ENCODE data around the gene MOGAT2.
"Not testable (repeated sequence)": the region's sequence is repeated elsewhere in the genome, so short reads cannot be mapped to it uniquely, and the experiment has no call there.

Gene MOGAT2

GRCh38 chr11:75717608-75718418, at the start of gene MOGAT2:
Gene MOGAT2, plus strand, starts transcription at chr11:75717838. Its CDS starts 51 bp downstream, at chr11:75717889.
- in situ Hi-C loops (cut with MboI; ENCODE audit: low sequenced_read_pairs) = loop anchor here (25.0 kb wide), 1 partner anchor 594 kb away; no protein-coding TSS in a partner anchor

GRCh38 chr11:75668451-75669297, 49.0 kb upstream of the MOGAT2 start, which contains the start of gene MAP6:
Gene MAP6, minus strand, starts transcription at chr11:75669038. Its CDS starts 669 bp downstream, at chr11:75668369.
- in situ Hi-C loops (cut with MboI; ENCODE audit: low sequenced_read_pairs) = no loop called here

GRCh38 chr11:75673977-75674582, 43.6 kb upstream of the MOGAT2 start:
- in situ Hi-C loops (cut with MboI; ENCODE audit: low sequenced_read_pairs) = no loop called here

DNA sequence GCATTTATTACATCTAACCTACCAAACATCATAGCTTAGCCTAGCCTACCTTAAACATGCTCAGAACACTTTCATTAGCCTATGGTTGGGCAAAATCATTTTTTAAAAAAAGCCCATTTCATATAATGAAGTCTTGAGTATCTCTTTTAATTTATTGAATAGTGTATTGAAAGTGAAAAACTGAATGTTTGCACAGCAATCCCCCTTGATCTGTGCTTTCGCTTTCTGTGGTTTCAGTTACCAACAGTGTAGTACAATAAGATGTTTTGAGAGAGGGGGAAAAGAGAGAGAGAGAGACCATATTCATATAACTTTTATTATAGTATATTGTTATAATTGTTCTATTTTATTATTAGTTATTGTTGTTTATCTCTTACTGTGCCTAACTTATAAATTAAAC, 40.4 kb upstream of the MOGAT2 start:
- in situ Hi-C loops (cut with MboI; ENCODE audit: low sequenced_read_pairs) = no loop called here

GRCh38 chr11:75677909-75678308, 39.7 kb upstream of the MOGAT2 start:
- in situ Hi-C loops (cut with MboI; ENCODE audit: low sequenced_read_pairs) = no loop called here

- in situ Hi-C loops (cut with MboI; ENCODE audit: low sequenced_read_pairs) = no loop called here
Measured at GRCh38 chr11:75678620-75679259, 38.9 kb upstream of the MOGAT2 start.

DNA sequence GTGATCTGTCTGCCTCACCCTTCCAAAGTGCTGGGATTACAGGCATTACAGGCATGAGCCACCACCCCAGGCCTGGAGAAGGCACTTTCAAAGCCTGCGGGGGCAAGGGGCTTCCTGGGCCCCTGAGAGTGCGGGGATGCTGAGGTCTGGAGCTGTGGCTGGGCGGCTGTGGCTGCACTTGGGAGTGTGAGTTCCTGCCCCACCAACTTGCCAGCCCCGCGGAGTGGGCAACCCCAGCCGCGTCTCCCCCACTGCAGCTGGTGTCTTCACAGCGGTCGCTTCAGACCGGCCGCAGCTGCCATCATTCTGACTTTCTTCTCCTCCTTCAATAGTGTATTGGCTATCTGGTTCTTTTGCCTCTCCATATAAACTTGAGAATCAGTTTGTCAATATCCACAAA, 38.1 kb upstream of the MOGAT2 start:
- in situ Hi-C loops (cut with MboI; ENCODE audit: low sequenced_read_pairs) = no loop called here

DNA sequence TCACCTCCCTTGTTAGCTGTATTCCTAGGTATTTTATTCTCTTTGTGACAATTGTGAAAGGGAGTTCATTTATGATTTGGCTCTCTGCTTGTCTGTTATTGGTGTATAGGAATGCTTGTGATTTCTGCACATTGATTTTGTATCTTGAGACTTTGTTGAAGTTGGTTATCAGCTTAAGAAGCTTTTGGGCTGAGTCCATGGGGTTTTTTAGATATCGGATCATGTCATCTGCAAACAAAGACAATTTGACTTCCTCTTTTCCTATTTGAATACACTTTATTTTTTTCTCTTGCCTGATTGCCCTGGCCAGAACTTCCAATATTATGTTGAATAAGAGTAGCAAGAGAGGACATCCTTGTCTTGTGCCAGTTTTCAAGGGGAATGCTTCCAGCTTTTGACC, 33.8 kb upstream of the MOGAT2 start:
- in situ Hi-C loops (cut with MboI; ENCODE audit: low sequenced_read_pairs) = not testable (repeated sequence)

- in situ Hi-C loops (cut with MboI; ENCODE audit: low sequenced_read_pairs) = no loop called here
Measured at GRCh38 chr11:75689863-75690609, 27.6 kb upstream of the MOGAT2 start.

- in situ Hi-C loops (cut with MboI; ENCODE audit: low sequenced_read_pairs) = no loop called here
Measured at GRCh38 chr11:75691804-75692203, 25.8 kb upstream of the MOGAT2 start.

- in situ Hi-C loops (cut with MboI; ENCODE audit: low sequenced_read_pairs) = no loop called here
Measured at GRCh38 chr11:75697906-75698581, 19.6 kb upstream of the MOGAT2 start.

- in situ Hi-C loops (cut with MboI; ENCODE audit: low sequenced_read_pairs) = loop anchor here (25.0 kb wide), 1 partner anchor 611 kb away; no protein-coding TSS in a partner anchor
Measured at GRCh38 chr11:75700940-75701339, 16.7 kb upstream of the MOGAT2 start.

DNA sequence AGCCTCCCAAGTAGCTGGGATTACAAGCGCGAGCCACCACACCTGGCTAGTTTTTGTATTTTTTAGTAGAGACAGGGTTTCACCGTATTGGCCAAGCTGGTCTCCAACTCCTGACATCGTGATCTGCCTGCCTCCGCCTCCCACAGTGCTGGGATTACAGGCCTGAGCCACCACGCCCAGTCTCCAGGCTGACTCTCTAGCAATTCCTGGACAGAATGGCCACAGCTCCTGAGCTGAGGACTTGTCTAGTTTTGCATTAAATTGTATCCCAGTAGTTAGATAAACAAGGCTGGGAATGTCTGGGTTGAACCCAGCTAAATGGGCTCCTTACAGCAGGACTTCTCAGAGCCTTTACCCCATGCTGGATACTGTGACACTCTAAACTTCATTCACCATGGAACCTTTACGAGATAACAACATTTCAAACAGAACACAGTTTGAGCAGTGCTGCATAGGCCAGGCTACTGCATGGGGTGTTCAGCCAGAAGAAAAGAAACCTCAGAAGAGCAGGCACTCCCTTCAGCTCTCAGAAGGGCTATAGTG, 13.9 kb upstream of the MOGAT2 start:
- in situ Hi-C loops (cut with MboI; ENCODE audit: low sequenced_read_pairs) = loop anchor here (25.0 kb wide), 1 partner anchor 609 kb away; no protein-coding TSS in a partner anchor

- in situ Hi-C loops (cut with MboI; ENCODE audit: low sequenced_read_pairs) = loop anchor here (25.0 kb wide), 1 partner anchor 607 kb away; no protein-coding TSS in a partner anchor
Measured at GRCh38 chr11:75705541-75705940, 12.1 kb upstream of the MOGAT2 start.

- in situ Hi-C loops (cut with MboI; ENCODE audit: low sequenced_read_pairs) = loop anchor here (25.0 kb wide), 1 partner anchor 606 kb away; no protein-coding TSS in a partner anchor
Measured at GRCh38 chr11:75706260-75706729, 11.3 kb upstream of the MOGAT2 start.

DNA sequence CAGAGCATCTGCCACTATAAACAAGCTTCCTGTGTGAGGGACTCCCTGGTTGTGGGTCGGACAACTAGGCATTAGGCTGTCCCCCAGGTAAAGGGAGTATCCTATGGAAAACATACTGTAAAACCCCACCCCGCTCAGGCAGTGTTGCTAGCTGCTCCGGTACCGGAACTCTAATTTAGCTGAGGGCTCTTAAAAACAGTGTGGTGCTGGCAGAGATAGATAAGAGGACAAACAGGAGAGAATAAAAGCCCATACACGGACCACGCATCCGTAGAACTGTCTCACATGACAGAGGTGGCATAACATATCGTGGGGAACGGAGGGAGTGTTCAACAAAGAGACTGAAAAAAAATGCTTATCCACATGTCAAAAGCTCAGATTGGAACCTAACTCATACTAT, 3.4 kb upstream of the MOGAT2 start:
- in situ Hi-C loops (cut with MboI; ENCODE audit: low sequenced_read_pairs) = loop anchor here (25.0 kb wide), 1 partner anchor 598 kb away; no protein-coding TSS in a partner anchor

DNA sequence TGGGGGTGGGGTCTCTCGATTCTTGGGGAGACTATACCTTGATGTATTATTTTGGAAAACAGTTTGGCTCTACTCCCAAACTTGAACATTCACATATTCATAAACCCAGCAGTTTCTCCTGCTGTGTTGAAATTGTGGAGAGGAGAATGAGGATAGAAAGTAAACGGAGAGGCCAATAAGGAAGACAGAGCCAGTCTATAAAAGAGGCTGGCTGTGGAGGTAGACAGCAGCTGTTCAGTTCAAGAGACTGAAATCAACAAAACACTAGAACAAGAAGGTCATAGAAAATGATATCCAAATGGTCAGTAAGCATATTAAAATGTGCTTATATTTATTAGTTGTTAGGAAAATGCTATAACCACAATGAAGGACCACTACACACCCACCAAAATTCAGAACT, 1.9 kb upstream of the MOGAT2 start:
- in situ Hi-C loops (cut with MboI; ENCODE audit: low sequenced_read_pairs) = loop anchor here (25.0 kb wide), 1 partner anchor 597 kb away; no protein-coding TSS in a partner anchor

DNA sequence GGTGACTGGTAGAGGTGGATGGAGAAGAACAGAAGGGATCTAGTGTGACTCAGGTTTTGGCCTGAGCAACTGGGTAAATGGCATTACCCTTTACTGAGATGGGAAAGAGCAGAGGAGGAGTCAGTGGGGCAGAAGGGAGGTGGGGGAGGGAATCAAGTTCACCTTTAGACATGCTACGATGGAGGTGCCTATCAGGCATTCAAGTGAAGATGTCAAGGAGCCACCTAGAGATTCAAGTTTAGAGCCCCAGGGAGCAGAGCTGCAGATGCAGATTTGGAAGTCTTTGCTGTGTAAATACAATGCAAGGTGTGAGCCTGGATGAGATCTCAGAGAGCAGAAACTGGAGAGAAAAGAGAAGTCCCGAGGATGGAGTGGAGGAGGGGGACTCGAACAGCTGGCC, 979 bp upstream of the MOGAT2 start:
- in situ Hi-C loops (cut with MboI; ENCODE audit: low sequenced_read_pairs) = loop anchor here (25.0 kb wide), 1 partner anchor 596 kb away; no protein-coding TSS in a partner anchor
